ENCODE data around the gene FCAR.
"Not testable (repeated sequence)": the region's sequence is repeated elsewhere in the genome, so short reads cannot be mapped to it uniquely, and the experiment has no call there.

Gene FCAR

DNA sequence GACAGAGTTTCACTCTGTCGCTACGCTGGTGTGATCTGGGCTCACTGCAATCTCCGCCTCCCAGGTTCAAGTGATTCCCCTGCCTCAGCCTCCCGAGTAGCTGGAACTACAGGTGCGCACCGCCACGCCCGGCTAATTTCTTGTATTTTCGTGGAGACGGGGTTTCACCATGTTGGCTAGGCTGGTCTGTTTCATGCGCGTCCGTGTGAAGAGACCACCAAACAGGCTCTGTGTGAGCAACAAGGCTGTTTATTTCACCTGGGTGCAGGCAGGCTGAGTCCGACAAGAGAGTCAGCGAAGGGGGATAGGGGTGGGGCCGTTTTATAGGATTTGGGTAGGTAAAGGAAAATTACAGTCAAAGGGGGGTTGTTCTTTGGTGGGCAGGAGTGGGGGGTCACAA lies 20.1 kb downstream of the FCAR start:
- DNase-seq (ENCODE audit: low spot score) = not testable (repeated sequence)

DNA sequence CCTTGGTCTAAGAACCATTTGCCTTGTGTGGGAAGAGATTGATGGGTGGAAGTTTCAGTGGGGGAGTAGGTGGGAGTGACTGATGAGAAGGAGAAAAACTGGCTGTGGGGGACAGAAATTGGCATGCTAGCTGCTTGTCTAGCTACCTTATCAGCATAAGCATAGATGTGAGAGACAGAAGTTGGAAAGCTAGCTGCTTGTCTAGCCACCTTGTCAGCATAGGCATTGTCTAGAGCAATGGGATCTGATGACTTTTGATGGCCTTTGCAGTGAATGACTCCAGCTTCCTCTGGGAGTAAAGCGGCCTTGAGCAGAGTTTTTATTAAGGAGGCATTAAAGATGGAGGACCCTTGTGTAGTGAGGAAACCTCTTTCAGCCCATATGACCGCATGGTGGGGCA lies 22.0 kb downstream of the FCAR start:
- no peak for DNase-seq (ENCODE audit: low spot score)

DNA sequence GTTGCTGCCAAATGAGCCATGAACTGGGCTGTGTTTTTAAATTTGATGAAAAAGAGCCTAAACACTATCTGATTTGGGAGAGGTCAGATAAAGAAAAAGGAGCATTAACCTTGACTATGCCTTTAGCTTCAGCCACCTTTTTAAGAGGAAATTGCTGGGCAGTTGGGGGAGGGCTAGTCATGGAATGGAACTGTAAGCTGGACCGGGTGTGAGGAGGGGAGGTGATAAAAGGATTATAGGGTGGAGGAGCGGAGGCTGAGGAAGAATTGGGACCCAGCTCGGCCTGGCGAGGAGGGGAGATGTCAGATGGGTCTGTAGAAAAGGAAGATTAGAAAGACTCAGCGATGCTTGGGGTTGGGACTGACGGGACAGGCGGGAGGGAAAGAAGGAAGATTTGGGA lies 24.6 kb downstream of the FCAR start:
- DNase-seq (ENCODE audit: low spot score) = not testable (repeated sequence)

DNA sequence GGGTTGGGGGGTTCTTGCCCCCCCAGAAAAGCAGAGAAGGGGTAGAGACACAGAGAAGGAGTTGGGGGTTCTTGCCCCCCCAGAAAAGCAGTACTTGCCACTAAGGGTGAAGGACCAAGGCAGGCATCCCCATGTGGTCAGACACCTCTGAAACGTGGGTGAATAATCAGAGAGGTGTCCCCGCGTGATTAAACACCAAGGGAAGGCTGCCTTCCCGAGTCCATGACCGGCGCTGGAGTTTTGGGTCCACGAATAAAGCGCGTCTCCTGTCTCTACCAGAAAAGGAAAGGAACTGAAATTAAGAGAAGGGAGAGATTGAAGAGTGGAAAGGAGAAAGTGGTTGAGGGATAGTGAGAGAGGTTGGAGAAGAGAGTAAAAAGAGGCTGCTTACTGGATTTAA lies 25.6 kb downstream of the FCAR start:
- not testable (repeated sequence) for DNase-seq (ENCODE audit: low spot score)

DNA sequence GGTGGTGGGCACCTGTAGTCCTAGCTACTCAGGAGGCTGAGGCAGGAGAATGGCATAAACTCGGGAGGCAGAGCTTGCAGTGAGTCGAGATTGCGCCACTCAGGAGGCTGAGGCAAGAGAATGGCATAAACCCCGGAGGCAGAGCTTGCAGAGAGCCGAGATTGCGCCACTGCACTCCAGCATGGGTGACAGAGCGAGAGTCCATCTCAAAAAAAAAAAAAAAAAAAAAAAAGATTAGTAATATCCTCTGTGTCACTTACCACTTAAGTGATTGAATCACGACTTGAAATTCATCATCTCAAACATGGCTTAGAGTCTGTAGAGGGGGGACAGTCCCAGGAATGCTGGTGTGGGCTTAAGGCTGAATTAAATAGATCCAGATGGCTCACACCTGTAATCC lies 27.1 kb downstream of the FCAR start:
- not testable (repeated sequence) for DNase-seq (ENCODE audit: low spot score)

DNA sequence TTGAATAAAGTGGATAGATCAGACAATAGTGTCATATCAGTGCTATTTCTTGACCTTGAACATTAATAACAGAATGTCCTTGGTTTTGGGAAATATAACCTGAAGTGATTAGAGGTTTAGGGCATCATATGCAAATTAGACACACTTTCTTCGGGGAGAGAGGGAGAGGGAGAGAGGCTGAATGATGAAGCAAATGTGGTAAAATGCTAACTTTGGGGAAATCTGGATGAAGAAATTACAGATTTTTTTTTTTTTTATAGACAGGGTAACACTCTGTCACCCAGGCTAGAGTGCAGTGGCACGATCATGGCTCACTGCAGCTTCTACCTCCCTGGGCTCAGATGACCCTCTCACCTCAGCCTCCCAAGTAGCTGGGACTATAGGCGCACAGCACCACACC lies 28.0 kb downstream of the FCAR start:
- no peak for DNase-seq (ENCODE audit: low spot score)

DNA sequence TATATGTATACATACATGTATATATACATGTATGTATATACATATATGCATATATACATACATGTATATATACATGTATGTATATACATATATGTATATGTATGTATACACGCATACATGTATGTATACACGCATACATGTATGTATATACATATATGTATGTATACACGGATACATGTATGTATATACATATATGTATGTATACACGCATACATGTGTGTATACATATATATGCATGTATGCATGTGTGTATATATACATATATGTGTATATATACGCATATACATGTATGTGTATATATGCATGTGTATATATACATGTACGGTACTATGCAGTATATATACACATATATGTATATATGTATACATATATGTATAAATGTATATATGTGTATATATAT lies 29.3 kb downstream of the FCAR start:
- no peak for DNase-seq (ENCODE audit: low spot score)

DNA sequence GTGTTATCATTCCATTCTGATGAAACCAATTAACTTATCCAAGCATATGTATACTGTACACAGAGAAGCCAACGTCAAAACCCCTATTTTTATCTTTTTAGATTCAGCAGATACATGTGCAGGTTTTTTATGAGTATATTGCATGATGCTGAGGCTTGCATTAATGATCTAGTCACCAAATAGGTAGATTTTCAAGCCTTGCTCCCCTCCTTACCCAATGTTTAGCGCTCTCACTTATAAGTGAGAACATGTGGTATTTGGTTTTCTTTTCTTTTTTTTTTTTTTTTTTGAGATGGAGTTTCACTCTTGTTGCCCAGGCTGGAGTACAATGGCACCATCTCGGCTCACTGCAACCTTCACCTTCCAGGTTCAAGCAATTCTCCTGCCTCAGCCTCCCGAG lies 30.2 kb downstream of the FCAR start:
- not testable (repeated sequence) for DNase-seq (ENCODE audit: low spot score)

DNA sequence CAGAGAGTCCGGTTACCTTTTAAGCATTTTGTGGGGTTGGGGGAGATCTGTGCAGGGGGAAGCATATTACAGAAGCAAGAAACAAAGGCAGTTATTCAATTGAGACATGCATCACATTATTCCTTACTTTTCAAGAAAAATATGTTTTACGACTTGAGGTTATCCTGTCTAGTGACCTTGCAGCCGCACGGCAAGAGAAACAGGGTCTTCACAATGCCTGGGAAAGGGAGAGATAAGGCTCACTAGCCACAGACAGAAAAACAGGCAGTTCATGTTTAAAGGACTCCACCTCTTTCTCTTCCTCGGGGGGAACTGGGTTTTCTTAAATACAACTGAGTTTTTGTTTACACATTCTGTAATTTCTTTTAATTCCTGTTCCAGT lies 31.4 kb downstream of the FCAR start:
- no peak for DNase-seq (ENCODE audit: low spot score)

DNA sequence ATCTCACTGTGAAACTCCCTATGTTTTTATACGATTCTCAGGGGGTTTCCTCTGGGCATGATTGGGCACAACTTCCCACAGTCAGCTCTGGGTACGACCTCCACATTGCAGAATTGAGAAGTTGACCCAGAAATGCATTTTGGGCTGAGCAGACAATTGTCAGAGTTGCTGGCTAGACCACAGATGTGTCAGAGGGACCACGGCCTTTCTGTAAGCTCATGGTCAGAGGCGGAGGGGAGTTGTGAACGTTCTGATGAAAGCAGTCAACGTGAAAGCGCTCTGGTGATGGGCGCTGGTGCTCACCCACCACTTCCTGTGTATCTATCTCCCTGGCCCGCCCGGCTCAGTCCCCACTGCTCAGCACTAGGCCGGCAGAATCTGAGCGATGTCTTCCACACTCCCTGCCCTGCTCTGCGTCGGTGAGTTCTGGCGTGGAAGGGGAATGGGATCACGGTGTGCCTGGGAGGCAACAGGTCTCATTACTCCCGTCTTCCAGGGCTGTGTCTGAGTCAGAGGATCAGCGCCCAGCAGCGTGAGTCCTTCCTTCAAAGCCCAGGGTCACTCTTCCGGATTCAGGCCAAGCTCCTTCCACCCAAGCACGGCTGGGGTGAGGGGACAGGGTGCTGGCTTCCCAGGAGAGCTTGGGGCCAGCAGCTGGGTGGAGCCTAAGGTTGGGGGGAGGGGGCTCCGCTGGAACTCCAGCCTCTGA lies 31.9 kb downstream of the FCAR start, which contains the start of gene NCR1:
NCR1 (plus strand) TSS at position 346 of the 709 bp plus-strand sequence; CDS start at position 386, 40 bp downstream.
- no peak for DNase-seq (ENCODE audit: low spot score)

DNA sequence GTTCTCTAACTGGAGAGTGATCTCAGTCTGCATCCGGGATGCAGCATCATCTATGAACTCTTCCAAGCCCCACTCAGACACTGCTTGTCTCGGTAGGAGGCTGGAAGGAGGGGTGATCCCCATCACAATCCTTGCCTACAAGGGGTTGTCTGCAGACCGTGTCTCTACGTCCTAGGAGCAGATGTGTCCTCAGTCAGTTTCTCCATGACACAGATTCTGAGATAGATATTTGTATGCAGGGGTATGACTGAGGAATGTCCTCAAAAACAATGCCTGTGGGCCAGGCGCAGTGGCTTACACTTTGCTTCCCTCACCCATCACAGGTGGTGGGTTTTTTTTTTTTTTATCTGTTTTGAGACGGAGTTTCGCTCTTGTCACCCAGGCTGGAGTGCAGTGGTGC lies 32.8 kb downstream of the FCAR start:
- DNase-seq (ENCODE audit: low spot score) = no peak

DNA sequence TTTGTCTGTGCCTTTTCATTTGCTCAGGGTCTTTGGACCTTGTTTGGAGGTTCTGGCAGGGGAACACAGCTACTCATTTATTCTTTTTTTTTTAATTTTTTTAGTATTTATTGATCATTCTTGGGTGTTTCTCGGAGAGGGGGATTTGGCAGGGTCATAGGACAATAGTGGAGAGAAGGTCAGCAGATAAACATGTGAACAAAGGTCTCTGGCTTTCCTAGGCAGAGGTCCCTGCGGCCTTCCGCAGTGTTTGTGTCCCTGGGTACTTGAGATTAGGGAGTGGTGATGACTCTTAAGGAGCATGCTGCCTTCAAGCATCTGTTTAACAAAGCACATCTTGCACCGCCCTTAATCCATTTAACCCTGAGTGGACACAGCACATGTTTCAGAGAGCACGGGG lies 33.9 kb downstream of the FCAR start:
- DNase-seq (ENCODE audit: low spot score) = not testable (repeated sequence)

DNA sequence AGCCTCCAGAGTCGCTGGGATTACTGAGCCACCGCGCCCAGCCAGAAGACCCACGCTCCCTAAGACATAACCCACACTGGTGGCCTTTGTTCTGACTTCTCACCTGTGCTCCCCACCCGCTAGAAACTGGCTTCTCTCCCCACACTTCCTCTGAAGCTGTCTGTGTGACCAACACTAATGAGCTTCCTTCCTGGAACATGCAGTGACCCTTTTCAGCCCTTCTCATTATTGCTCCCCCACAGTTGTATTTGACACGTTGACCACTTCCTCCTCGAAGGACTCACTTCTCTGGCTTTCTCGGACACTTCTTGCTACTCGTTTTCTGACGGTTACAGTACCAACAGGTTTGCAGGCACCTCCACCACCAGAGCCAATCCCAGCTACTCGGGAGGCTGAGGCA lies 42.8 kb downstream of the FCAR start:
- DNase-seq (ENCODE audit: low spot score) = no peak

DNA sequence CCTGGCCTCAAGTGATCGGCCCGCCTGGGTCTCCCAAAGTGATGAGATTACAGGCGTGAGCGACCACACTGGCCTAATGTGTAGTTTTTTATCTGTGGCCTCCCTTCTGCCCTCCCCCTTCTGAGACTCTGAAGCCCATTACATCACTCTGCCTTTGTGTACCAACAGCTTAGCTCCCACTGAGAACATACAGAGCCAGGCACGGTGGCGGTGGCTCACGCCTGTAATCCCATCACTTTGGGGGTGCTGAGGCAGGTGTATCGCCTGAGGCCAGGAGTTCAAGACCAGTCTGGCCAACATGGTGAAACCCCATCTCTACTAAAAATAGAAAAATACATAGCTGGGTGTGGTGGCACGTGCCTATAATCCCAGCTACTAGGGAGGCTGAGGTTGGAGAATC lies 44.5 kb downstream of the FCAR start:
- DNase-seq (ENCODE audit: low spot score) = no peak

DNA sequence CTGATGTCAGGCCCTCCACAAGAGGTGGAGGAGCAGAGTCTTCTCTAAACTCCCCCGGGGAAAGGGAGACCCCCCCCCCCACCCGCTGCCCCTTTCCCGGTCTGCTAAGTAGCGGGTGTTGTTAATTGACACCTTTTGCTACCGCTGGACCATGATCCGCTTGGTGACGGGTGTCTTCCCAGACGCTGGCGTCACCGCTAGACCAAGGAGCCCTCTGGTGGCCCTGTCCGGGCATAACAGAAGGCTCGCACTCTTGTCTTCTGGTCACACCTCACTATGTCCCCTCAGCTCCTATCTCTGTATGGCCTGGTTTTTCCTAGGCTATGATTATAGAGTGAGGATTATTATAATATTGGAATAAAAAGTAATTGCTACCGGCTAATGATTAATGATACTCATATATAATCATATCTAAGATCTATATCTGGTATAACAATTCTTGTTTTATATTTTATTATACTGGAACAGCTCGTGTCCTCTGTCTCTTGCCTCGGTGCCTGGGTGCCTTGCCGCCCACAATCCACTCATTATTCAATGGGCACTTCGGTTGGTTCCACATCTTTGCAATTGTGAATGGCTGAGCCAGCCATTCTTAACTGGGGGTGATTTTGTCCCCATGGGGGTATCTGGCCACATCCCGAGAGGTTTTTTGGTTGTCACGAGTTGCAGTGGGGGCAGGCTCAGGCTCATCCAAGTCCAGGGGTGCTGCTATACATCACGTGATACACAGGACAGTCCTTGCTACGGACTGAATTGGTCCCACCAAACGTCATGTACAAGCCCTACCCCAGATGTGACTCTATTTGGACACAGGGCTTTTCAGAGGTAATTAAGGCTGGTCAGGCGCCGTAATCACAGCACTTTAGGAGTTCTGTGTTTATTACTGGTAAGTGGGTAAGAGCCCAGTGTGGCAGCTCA lies 45.9 kb downstream of the FCAR start:
- not testable (repeated sequence) for DNase-seq (ENCODE audit: low spot score)

DNA sequence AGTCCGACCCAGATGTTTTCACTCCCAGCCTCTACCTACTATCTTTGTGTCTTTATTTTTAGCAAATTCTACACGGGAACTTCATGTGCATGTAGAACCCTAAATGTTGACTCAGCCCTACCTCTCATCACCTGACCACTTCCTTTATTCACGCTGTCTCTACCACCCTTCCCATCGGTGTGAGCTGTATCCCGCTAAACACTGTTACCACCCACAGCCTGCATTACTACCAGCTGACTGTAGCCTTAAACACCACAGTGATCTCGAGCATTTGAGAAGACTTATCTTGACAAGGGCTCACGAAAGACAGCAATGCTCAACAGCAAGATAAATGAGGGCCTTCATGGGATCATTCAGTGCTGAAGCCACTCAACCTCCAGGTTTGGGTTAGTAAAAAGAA lies 47.0 kb downstream of the FCAR start:
- DNase-seq (ENCODE audit: low spot score) = no peak

DNA sequence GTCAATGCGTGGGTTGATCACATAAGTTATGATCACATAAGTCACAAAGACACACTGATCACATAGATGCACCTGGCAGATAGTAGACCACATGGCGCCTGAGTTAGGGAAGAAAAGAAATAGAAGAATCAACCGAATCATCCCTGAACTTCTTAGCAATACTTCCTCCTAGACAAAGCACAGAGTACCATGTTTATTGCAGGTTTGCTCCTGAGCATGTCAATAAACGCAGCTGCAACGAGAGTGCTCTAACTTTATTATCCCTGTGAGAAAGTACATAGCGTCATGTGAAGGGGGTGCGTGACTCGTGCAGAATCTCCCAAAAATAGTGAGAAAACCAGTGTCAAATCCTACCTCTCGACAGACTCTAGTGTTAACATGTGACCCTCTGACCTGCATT lies 49.2 kb downstream of the FCAR start:
- DNase-seq (ENCODE audit: low spot score) = no peak

DNA sequence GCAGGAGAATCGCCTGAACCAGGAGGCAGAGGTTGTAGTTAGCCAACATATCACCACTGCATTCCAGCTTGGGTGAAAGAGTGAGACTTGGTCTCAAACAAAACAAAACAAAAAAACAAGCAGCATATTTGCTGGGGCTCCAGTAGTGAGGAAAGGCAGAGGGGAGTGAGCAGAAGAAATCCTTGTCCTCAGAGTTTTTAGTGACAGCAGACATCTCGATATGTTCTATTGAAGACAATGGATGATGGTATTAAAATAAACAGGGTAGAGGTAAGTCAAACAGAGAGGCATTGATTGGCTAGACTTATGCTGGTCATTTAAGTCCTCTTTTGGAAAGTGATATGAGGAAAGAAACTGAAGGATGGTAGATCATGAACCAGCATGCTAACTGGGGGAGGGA lies 54.3 kb downstream of the FCAR start:
- DNase-seq (ENCODE audit: low spot score) = no peak

DNA sequence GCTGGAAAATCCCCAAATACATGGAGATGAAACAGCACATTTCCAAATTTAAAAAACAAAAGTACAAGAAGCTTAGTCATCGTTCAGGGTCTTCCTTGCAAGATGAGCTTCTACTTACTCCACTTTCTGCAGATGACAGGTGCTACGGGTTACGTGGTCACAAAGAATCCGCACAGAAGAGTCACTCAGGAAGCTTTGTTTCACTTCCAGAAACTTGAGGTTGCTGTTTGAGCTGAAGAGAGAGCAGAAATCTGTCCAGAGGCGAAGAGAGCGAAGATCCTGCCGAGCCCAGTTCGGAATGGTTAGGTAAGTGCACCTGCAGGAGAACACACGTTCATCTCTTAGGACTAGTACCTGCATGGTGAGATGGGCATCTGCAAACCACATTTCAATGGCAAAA lies 63.9 kb downstream of the FCAR start:
- no peak for DNase-seq (ENCODE audit: low spot score)

DNA sequence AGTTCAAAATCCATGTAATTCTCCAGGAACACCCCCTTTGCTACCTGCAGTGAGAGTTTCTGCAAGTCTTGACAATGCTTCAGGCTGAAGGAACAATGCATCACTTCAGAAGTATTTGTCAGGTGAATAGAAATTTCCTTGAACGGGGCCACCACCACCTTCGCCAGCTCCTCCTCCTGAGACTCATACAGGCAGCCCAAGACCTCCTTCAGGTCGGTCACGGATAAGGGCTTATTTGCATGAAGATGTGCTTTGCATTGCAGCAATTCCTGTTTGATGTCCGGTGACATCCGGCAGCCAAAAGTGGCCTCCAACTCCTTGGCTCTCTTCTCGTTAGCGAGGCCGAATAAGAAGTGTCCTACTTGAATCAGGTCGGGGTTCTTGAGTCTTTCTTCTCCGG lies 64.9 kb downstream of the FCAR start:
- no peak for DNase-seq (ENCODE audit: low spot score)

DNA sequence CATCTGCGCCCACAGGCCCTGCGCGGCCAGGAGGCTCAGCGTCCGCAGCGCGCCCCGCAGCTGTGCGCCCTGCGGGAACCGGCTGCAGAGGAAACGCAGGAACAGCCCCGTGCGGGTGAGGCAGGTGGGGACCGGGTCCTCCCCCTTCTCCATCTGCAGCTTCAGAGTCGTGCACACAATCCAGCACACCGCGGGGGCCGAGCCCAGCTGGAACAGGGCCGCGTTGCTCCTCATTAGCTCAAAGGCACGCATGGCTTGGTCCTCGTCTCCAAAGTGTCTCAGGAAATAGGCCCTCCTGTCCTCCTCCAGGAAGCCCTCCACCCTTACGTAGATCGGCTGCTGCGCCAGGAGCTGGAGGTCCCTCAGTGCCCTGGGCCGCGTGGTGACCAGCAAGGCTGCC lies 65.5 kb downstream of the FCAR start:
- DNase-seq (ENCODE audit: low spot score) = not testable (repeated sequence)
